Inferior parietal cortex (tissue), 1 donor: ENCODE measurements around the gene SMC3.
A peak's percentile ranks its signal among the peaks of the same experiment; 100 is the strongest.
"Not testable (repeated sequence)": the region's sequence is repeated elsewhere in the genome, so short reads cannot be mapped to it uniquely, and the experiment has no call there.

Experiments
- DNase-seq: peaks from one replicate; pipeline ENCODE4 v3.0.0-alpha.2; 2016; ENCODE audit errors: extremely low spot score

The SMC3 gene

DNA sequence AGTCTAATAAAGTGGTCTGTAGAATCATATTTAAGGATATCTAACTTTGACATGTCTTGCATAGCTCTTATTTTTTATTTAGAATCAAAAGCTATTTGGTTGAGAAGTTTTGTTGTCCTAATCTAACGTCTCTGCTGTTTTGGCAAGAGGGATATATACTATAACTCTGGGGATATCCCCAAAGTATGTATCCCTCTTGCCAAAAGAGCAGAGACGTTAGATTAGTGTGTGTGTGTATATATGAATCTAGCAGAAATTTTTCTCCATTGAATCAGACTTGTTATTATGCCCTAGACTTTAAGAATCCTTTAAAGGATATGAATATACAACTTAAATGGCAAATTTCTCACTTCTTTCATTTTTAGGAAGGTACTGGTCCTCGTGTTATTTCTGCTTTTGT lies 9.6 kb downstream of the SMC3 start:
- DNase-seq = no peak

DNA sequence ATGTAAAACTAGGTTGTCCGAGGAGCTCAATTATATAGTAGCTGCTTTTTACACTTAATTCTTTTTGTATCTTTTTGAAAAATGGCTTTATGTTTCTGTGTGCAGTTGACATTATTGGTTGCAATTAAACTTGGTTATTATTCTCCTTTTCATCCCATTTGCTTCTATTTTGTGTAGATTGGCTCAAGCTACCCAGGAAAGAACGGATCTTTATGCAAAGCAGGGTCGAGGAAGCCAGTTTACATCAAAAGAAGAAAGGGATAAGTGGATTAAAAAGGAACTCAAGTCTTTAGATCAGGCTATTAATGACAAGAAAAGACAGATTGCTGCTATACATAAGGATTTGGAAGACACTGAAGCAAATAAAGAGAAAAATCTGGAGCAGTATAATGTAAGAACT lies 16.5 kb downstream of the SMC3 start:
- no peak for DNase-seq

DNA sequence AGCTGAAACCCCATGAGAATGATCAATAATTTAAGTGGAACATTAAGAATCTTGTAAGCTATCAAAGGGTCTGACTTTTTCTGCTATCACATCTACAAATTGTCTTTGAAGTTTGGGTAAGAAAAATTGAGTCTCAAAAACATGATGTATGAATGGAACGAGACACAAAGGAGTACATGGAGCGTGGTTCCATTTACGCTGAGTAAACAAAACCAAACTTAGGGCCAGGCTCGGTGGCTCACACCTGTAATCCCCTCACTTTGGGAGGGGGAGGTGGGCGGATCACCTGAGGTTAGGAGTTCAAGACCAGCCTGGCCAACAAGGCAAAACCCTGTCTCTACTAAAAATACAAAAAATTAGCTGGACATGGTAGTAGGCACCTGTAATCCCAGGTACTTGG lies 24.3 kb downstream of the SMC3 start:
- no peak for DNase-seq

DNA sequence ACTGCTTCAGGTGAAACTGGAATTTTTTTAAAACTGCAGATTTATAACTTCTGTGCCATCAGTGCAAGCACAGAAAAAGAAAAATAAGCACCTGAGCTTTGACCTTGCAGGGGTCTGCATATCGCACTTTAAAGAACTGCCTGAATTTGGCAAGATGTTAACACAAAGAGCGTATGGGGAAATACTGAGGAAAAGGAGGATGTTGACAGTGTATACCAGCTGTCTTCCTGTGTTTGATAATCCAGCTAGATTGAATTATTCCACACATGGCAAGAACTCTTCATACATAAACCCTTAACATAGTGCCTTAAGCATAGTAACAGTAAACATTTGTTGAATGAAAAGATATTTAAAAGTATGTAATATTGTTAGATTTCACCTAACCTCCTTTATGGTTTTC lies 30.0 kb downstream of the SMC3 start:
- no peak for DNase-seq

DNA sequence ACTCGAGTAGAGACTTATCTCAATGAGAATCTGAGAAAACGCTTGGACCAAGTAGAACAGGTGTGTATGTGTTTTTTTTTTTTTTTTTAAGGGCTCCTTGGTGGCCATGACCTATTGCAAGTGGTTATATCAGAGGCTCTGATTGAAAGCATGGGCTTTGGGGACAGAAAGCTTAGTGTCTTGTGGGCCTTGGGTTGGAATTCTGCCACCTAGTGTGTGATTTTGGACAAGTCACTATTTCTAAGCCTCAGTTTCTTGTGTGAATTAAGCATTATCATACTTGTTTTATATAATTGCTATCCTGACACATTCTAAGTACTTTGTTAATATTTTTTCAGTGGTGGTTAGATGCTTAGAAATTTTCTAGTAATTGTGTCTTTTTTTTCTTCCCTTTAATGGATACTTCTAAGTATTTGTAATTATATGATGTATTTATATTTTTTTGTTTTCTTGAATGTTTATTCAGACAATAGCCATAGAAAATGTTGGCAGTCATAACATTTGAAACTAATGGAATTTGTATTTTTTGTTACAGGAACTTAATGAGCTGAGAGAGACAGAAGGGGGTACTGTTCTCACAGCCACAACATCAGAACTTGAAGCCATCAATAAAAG lies 33.1 kb downstream of the SMC3 start:
- peak; percentile 58 for DNase-seq

DNA sequence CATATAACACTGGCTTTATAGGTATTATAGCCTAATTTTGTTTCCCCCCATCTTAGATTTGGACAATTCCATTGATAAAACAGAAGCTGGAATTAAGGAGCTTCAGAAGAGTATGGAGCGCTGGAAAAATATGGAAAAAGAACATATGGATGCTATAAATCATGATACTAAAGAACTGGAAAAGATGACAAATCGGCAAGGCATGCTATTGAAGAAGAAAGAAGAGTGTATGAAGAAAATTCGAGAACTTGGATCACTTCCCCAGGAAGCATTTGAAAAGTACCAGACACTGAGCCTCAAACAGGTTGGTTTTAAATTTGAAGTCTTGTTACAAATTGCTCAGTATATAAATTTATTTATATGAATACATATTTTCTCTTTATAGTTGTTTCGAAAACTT lies 34.1 kb downstream of the SMC3 start:
- DNase-seq = no peak

DNA sequence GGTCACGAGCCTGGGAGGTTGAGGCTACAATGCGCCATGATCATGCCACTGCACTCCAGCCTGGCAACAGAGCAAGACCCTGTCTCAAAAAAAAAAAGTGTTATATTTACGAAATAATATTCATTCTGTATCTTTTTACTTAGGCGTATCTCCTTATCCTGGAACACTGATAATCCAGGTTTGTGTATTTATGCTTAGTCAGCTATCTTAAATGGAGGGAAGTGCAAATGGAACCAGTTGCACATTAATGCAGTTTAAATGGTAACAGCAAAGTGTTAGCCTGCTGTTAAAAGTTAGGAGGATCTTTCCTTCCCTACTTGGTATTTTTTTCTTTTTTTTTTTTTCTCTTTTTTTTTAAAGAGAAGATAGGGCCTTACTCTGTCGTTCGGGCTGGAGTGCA lies 40.6 kb downstream of the SMC3 start:
- DNase-seq = no peak

DNA sequence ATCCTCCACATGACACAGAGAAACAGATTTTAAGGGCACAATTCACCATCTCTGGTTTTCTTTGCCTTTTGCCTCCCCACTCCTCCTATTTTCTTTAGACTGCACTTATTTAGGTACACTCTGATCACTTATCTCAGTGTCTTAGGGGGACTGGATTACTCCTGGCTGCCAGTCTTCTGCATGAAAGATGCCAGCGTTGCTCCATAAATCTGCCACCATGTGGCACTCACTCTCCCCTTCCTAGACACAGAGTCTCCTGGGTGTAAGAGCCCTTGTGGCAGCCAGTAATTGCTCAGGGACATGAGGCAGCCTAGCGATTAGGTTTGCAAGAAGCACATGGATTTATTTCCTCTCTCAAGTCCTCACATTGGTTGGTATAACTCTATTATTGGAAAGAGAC lies 42.1 kb downstream of the SMC3 start:
- DNase-seq = peak; percentile 4

DNA sequence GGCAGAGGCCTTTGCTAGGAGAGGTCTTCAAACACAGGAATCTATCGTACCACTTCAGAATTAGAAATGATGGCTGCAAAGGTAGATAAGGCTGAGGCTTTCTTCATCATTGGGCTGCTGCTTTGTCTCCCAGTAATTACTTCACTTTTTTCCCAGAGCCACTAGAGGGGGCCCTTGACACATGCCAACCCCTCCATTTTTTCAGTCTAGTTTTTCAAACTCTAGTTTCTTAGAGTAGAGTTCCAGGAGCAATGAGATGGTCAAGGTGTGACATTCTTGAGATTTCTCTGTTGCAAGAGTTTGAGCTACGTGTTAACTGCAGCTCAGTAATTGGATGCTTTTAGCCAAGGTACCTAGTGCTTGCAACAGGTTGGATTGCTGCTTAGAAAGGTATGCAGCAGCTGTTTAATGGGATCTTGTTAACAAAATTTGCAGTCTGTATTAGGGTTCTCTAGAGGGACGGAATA lies 42.8 kb downstream of the SMC3 start:
- DNase-seq = peak; percentile 78

DNA sequence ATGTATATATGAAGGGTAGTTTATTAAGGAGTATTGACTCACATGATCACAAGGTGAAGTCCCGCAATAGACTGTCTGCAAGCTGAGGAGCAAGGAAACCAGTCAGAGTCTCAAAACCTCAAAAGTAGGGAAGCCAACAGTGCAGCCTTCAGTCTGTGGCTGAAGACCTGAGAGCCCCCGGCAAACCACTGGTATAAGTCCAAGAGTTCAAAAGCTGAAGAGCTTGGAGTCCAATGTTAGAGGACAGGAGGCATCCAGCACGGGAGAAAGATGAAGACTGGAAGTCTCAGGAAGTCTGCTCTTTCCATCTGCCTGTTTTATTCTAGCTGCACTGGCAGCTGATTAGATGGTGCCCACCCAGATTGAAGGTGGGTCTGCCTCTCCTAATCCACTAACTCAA lies 43.3 kb downstream of the SMC3 start:
- not testable (repeated sequence) for DNase-seq

DNA sequence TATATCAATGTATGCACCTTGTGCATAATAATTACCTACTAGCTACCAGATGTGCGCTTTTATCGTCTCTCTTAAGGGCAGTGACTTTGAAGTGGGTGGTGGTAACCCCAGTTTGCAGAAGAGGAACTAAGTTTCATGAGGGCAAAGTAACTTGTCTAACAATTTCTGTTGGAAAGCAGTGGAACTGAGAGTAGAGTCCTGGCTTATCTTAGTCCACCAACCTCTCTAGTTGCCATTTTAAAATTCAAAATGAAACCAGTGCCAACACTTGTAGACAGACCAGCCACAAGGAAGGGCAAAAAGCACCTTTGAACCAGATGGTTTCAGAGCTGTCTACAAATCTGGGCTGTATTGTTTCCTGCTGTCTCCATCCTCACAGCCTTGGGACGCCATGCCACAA lies 44.6 kb downstream of the SMC3 start:
- DNase-seq = no peak

DNA sequence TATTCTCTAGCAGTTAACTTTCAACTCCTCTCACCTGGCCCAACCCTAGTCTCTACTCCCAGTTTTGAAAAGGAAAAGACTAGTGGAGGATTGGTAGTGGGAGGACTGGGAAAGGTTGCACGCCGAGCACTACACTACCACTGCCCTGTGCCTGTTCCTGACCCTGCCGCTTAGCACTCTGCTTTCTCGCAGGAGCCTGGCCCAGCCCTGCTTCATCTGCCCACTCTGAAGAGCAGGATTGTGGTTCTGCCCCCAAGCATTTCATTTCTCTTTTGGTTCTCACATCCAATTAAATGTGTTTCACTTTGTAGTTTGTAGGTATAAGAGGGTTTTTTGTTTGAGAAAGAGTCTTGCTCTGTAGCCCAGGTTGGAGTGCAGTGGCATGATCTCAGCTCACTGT lies 45.1 kb downstream of the SMC3 start:
- no peak for DNase-seq

DNA sequence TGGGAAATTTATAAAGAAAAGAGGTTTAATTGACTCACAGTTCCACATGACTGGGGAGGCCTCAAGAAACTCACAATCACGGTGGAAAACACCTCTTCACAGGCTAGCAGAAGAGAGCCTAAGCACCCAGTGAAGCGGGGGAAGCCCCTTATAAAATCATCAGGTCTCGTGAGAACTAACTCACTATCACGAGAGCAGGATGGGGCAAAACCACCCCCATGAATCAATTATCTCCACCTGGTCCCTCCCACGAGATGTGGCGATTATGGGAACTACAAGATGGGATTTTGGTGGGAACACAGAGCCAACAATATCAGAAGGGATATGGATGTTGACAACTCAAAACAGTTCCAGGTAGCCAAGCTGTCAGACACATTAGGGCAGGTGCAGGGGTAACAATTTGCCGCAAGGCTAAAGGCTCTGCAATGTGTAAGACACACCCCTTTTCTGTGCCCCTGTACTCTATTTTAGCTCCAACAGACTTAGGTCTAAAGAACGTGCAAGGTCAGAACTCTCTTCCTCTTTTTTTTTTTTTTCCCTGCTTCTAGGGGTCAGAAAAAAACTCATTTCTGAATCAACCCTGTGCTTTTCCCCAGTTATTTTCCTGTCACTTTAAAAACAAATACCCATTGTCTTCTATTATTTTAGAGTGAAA lies 46.0 kb downstream of the SMC3 start:
- DNase-seq = no peak

DNA sequence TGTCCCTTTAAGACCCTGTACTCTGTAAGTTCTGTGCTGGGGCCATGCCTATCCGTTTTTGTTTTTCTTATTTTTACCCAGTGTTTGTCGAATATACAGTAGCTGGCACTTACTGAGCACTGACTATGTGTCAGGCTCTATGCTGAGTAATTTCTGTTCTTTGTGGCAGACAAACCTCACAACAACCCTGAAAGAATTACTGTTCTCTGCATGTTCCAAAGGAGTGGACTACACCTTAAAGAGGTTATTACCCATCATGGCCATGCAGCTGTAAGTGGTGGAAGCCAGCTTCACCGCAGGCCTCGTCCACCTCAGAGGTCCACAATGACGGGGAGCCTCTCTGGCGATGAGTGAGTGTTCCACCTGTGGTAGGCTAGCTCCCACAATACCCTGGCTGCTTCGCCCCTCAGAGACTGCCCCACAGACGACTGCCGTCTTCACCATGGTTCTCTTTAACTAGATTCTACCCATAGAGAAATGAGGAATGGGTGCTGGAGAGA lies 46.6 kb downstream of the SMC3 start:
- no peak for DNase-seq

DNA sequence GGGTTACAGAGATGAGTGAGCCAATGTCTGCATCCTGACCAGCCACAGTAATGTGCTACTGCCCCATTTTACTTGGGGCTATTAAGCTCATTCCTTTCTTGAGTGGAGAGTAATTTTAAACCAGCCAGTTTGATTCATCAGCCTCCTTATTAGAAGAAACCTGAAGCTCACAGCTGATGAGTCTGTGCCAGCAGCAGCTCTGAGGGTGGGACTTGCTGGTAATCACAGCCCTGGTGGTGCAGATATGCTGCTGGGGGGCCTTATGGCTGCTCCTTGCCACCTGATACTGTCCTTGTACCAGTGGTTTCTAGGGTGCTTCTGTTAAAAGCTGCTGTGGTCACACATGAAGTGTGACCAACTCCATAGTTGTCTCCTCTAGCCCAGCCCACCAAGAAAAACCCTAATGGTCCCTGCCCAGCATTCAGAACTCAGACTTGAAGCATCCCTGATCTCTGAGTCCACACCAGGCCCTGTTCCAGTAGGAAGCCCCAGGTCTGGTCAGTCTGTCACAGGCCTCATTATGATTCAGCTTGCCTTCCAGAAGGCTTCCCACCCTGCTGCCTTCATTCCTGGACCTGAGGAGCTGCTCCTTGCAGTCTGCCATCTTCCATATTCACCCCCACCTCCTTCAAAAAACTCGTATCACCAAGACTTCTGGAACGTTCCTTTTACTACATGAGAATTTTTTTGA lies 47.7 kb downstream of the SMC3 start:
- no peak for DNase-seq

DNA sequence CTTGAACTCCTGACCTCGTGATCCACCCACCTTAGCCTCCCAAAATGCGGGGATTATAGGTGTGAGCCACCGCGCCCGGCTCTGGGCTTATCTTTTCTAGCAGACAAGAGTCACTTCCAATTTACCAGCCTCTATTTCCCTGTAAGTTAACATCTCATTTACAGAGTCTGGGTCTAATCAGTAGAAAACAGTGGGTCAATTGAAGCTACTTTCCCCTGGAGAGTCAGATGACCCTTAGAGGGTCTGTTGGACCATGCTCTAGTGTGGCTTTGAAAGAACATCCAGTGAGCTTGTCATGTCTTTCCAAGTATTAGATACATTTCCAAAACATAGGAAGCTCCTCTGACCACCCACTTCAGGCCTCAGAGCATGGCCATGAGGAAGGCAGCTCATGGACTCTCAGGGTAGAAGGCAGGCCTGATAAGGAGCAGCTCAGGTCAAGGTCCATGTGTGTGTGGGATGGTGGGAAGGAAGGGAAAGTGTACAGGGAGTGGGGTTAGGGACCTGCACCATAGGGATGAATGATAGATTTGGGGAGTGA lies 49.1 kb downstream of the SMC3 start:
- no peak for DNase-seq

DNA sequence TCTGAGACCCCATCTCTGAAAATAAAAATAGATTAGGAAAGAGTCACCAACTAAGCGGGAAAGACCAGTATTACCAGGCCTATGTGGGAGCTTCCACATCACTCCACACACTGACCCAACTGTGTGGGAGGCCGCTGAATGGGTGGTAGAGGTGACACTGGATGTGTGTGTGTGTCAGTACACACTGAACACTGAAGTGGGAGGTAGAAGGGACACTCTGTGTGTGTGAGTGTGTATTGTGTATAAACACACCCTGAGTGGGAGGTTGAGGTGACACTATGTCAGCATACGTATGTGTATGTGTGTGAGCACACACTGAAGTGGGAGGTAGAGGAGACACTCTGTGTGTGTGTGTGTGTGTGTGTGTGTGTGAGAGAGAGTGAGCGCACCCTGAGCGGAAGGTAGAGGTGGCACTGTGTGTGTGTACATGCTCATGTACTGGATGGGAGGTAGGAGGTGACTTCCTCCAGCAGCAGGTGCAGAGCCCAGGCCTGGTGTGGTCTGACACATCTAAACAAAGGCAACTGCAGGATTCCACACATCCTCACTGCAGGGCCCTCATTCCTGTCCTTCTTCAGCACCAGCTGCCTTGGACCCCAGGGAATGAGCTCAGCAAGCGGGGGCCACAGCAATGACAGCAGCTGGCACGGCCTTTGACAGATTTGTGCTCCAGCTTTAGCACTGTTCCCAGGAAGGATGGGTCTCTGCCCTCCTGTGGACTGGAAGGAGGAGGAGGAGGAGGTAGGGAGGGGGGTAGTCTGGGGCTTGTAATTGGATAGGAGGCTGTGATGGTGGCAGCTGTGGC lies 50.1 kb downstream of the SMC3 start:
- no peak for DNase-seq

DNA sequence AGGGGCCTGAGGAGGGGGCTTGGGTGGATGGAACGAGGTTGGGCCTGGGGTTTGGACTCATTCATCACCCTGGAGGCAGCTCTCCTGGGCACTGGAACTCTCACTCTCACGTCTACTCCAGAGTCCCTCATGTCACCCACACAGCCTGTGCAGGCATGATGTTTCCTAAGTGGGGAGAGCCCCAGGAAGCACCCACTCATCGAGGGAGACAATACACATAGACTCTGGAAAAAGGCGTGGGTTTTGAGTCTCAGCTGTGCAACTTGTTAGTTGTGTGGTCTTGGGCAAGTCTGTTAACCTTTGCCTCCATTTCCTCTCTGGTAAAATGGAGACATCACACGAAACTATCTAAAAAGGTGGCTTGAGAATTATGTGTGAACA lies 50.7 kb downstream of the SMC3 start:
- DNase-seq = no peak

DNA sequence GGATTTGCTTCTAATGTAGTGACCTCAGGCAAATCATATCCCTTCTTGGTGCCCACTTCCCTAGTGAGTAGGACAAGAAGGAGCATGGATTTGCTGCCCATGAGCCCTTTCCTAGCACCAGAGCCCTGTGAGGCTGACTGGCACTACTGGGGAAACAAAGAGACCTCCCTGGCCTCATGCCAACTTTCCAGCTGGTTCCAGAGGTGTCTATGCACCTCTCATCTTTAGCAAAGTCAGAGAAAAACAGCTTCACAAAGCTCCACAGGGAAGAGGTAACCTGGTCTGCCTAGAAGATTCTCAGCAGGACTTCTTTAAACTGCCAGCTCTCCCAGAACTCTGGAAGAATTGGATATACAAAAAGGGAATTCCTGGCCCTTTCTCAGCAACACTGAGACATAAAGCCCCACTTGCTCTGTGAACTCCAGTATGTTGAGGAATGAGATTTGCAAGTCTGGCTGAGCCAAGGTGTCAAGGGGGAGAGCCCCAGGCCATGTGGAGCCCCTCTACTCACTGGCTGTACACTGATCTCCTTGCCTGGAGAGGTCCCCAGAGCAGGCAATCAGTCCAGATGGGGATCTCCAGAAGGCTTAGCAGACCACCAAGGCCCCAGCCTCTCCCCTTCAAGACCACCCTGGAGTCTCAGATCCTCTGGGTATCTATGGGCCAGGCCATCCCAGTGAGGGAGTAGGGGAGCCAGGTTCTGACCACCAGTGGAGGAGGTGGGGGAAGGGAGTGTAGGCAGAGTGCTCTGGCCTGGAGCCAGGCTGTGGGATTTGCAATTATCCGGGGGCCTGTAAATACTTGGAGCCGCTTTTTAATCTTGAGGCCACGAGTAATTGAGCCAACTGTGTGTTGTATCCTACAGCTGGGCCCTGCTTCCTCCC lies 52.3 kb downstream of the SMC3 start:
- no peak for DNase-seq

DNA sequence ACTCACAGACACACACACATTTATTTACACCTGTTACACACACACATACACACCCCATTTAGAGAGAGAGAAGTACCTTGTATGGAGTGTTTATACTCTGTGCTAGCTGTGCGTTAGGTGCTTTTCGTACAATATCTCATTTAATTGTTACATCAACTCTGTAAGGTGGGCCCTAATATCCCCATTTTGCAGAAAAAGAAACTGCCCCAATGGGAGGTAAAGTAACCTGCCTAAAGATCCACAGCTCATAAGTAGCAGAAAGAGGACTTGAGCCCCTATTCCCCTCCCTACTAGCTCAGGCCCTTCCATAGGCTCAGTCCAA lies 52.9 kb downstream of the SMC3 start:
- DNase-seq = no peak

DNA sequence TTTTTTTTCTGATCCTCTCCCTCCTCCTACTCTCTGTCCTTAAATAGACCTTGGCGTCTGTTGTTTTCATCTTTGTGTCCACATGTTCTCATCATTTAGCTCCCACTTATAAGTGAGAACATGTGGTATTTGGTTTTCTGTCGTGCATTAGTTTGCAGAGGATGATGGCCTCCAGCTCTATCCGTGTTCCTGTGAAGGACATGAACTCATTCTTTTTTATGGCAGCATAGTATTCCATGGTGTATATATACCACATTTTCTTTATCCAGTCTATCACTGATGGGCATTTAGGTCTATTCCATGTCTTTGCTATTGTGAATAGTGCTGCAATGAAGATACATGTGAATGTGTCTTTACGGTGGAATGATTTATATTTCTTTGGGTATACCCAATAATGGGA lies 55.8 kb downstream of the SMC3 start:
- not testable (repeated sequence) for DNase-seq
